ENCODE results near the gene CYP8B1.

DNA sequence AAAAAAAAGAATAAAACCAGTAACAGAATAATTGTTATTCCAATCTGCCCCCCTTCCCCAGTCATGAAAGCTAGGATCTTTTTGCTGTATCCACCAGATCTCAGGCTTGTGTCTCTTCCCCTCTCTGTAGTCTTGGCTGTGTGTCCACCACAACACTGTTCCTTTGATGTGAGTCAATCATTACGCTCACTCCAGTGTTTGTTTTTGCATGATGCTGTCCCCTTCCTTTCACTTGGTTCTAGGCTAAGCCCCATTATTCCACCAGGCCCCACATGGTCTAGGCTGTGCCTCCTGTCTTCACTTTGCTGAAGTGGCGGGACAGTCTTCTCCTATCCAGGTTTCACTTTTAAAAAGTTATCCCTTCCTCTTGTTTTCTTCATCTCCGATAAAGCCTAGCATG is 52.9 kb downstream of the CYP8B1 start:
- TF ChIP-seq, protein P1, sequence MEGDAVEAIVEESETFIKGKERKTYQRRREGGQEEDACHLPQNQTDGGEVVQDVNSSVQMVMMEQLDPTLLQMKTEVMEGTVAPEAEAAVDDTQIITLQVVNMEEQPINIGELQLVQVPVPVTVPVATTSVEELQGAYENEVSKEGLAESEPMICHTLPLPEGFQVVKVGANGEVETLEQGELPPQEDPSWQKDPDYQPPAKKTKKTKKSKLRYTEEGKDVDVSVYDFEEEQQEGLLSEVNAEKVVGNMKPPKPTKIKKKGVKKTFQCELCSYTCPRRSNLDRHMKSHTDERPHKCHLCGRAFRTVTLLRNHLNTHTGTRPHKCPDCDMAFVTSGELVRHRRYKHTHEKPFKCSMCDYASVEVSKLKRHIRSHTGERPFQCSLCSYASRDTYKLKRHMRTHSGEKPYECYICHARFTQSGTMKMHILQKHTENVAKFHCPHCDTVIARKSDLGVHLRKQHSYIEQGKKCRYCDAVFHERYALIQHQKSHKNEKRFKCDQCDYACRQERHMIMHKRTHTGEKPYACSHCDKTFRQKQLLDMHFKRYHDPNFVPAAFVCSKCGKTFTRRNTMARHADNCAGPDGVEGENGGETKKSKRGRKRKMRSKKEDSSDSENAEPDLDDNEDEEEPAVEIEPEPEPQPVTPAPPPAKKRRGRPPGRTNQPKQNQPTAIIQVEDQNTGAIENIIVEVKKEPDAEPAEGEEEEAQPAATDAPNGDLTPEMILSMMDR (conservative IDR thresholded peaks at IDR 0.05 in 1 of 2, IDR thresholded peaks at IDR 0.05 in 1 of 2; ENCODE audit: extremely low read depth in 1 of 2, insufficient read depth in 1 of 2, low read depth in 1 of 2, low read length in 2 of 2) = no peak
- no peak for TF ChIP-seq EZH2 (IDR thresholded peaks at IDR 0.05; ENCODE audit: borderline replicate concordance, low read length)

All from mammary epithelial cell (primary cell).